VCaP (cell line): ENCODE data around the gene FOSL2.

Experiments used
- H3K27ac ChIP-seq: fragments of 450-650 bp; 2 replicates; pipeline ENCODE4 v1.5.1; 2017
- TF ChIP-seq, protein P1 (sequence below): fragments of 450-650 bp; conservative IDR thresholded peaks from 2 replicates; pipeline ENCODE4 v1.5.1; 2017; ENCODE audit warnings: mild to moderate bottlenecking, moderate library complexity

FOSL2 gene

DNA sequence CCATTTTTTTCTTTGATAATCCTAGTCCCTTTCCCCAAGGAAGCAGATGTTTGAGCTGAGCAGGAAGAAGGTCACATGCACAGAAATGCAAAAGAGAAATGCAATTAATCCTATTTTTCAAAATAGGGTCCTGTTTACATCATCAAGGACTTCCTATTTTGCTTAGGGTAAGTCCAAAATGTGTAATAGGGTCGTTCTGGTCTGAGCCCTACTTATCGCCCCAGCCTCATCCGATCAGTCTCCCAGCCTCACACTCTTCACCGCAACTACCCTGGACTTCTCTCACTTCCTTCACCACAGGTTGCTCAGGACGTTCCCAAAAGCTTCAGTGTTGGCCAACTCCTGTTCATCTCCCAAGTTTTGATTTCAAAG lies 32.8 kb downstream of the FOSL2 start:
- no peak overlapping the region for H3K27ac ChIP-seq
- TF ChIP-seq, protein P1, sequence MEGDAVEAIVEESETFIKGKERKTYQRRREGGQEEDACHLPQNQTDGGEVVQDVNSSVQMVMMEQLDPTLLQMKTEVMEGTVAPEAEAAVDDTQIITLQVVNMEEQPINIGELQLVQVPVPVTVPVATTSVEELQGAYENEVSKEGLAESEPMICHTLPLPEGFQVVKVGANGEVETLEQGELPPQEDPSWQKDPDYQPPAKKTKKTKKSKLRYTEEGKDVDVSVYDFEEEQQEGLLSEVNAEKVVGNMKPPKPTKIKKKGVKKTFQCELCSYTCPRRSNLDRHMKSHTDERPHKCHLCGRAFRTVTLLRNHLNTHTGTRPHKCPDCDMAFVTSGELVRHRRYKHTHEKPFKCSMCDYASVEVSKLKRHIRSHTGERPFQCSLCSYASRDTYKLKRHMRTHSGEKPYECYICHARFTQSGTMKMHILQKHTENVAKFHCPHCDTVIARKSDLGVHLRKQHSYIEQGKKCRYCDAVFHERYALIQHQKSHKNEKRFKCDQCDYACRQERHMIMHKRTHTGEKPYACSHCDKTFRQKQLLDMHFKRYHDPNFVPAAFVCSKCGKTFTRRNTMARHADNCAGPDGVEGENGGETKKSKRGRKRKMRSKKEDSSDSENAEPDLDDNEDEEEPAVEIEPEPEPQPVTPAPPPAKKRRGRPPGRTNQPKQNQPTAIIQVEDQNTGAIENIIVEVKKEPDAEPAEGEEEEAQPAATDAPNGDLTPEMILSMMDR, result no peak

DNA sequence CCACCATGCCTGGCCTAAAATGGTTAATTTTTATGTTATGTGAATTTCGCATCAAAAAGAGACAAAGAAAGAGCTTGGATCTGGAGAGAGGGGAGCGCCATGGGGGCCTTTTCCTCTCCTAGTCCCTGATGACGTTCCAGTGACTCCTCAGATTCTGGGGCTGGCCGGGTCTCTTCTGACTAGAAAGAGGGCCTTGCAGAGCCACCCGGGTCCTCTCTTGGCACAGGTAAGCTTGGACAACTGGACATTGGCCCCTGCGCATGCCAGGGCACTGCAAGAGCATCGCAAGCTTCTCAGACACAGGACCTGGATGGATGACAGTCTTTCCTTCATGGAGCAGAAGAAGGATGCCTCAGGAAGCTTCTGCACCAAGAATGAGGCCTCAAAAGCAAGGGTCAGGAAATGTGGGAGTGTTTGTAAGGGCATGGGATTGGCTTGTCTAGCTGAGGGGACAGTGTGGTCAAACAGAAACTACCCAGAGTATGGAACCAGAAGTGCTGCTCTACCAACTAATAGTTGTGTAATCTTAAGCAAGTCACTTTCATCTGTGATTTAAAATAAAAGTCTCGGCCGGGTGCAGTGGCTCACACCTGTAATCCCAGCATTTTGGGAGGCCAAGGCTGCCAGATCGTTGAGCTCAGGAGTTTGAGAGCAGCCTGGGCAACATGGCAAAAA lies 35.2 kb downstream of the FOSL2 start:
- TF ChIP-seq, protein P1, result no peak
- H3K27ac ChIP-seq, result no peak overlapping the region

DNA sequence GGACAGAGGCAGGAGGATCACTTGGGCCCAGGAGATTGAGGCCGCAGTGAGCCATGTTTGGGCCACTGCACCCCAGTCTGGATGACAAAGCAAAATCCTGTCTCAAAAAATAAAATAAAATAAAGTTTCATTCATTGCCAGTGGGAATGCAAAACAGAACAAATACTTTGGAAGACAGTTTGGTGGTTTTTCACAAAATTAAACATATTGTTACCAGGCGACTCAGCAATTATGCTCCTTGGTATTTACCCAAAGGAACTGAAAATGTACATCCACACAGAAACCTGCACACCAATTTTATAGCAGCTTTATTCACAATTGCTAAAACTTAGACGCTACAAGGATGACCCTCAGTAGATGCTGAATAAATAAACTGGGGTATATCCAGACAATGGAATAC lies 35.8 kb downstream of the FOSL2 start:
- no peak overlapping the region for H3K27ac ChIP-seq
- TF ChIP-seq, protein P1, result no peak

DNA sequence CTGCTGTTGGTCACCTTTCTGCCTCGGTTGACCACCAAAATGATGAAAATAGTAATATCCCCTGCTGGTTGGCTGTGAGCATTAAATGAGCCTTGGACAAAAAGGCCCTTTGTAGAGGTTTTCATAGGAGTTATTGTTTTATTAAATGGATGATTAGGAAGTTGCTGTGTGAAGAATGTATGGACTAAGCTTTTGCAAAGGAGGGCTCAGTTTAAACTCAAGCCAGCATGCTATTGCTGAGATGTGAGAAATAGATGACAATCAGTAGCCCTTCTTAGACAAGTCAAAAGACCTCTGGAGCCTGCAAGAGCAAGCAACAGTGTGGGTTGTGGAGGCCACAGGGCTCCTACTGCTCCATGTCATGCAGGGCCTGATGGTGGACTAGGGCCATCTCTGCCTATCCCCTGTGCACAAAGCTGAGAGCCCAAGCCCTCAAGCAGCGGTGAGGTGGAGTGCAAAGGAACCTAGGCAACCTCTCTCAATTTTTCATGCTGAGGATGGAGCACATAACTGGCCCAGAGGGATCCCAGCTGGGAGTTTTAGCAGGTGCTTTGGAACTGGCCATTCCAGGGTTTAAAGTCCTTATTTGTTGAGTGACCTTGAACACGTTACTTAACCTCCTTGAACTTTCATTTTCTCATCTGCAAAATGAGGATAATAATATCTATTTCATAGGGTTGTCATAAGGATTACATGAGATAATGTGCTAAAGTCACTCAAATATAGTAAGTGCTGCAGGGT lies 37.1 kb downstream of the FOSL2 start:
- no peak overlapping the region for H3K27ac ChIP-seq
- TF ChIP-seq, protein P1, result no peak

DNA sequence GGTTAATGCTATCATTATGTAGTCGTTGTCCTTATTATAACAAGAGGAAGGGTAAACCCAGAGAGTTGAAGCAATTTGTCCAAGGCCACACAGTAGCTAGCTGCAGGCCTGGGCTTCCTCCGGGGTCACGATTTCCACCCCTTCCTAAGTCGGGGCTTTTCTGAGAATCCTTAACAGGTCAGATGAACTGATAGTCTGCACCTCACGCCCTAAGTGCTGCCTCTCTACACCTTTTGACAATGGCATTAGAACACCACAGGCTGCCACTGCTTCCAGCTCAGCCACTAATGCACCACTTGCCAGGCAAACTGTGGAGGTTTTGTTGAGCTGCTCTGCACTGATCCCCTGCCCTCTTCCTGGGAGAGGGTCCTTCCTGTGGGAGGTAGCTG lies 37.7 kb downstream of the FOSL2 start:
- no peak overlapping the region for H3K27ac ChIP-seq
- TF ChIP-seq, protein P1, result no peak

DNA sequence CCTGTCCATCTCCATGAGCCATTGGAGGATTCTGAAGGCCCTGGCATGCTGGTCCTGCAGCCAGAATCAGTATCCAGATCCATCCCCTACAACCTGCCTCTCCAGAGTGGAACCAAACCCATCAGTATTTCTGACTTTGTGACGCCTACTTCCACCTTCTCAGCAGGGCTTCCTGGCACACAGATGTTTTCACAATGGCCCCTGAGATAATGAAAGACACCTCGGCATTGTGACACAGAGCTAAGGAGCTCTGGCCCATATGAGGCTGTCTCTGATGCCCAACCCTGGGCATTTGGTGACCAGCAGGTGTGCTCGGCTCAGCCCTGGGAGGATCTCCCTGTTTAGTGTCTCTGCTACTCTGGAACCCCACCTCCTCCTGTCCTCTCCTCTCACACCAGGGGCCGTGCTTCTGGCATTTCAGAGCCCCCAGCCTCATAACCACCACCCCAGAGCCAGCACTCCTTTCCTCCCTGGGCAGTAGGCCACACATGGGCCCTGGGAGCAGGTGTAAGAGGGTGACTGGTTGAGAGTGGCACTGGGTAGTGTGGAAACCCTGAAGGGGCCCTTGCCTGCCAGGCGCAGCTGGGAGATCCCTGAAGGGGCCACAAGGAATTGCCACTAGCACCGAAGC lies 38.2 kb downstream of the FOSL2 start:
- TF ChIP-seq, protein P1, result no peak
- no peak overlapping the region for H3K27ac ChIP-seq

DNA sequence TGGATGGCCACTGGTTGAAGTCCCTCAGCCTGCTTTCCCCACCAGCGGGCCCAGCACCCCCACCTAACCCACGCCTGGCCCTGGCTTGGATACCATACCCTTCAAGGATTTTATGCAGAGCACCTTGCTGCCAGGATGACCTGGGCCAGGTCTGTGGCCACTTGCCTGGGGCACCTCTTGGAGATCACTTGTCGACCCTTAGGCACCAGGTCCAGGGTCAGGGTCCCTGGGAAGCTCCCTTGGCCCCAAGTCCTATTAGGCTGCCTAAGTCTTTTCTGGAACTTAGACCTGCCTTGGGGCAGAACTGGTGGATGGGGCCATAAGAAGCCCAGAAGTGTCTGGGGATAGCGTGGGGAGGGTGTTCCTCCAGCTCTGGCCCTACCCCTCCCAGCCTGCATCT lies 39.1 kb downstream of the FOSL2 start:
- no peak overlapping the region for H3K27ac ChIP-seq
- TF ChIP-seq, protein P1, result no peak
